GM12878 (cell line): ENCODE measurements around the gene HGS. TPM values are rescaled to one million over a fixed set of nuclear protein-coding genes. Genes with fewer than 3 reads are reported as not detected.

Source experiments
- ATAC-seq: fragments of 200-7000 bp; cut with Tn5 transposase; 3 replicates; pipeline ENCODE4 v1.9.1; 2020; ENCODE audit warnings: mild to moderate bottlenecking, moderate library complexity
- BruUV-seq: library from RNA; stranded (reverse); fragments of 400-500 nt; replicated peaks from 2 replicates; lab custom pipeline; 2021; lab: Mats Ljungman, UMichigan
- CTCF ChIA-PET: fragments of 300-600 bp; sonication (Branson Sonifier 250); formaldehyde crosslinking; extraction: SDS; loops from one replicate; lab custom pipeline; 2021; ENCODE audit warnings: inconsistent platforms; lab: Yijun Ruan, JAX
- POLR2A ChIA-PET: fragments of 350-600 bp; formaldehyde crosslinking; extraction: SDS; loops from one replicate; lab custom pipeline; 2021; ENCODE audit warnings: inconsistent platforms; lab: Charles Lee
- RAD21 ChIA-PET: fragments of 300-600 bp; sonication (Branson Sonifier 250); formaldehyde crosslinking; loops from one replicate; lab custom pipeline; 2023; ENCODE audit warnings: antibody characterized with exemption; ENCODE audit not compliant: unreplicated experiment; lab: Charles Lee
- SMC1A ChIA-PET: fragments of 300-600 bp; sonication (Branson Sonifier 250); formaldehyde crosslinking; loops from one replicate; lab custom pipeline; 2023; ENCODE audit not compliant: unreplicated experiment, uncharacterized antibody; lab: Charles Lee
- DNase-seq: peaks from one replicate; pipeline ENCODE4 v3.0.0-alpha.2; 2011; ENCODE audit warnings: low read depth, low spot score
- FAIRE-seq: peaks from 3 replicates; lab custom pipeline; 2011; peaks lifted over from hg19 to GRCh38; lab: Jason Lieb, UNC
- H2AFZ ChIP-seq: 2 replicates; pipeline ENCODE4 v1.6.0; 2011; ENCODE audit warnings: low read depth, low read length, control low read depth; ENCODE audit not compliant: control insufficient read depth
- H3K27ac ChIP-seq: 2 replicates; pipeline ENCODE4 v1.5.1; 2011; ENCODE audit warnings: control low read depth; ENCODE audit not compliant: control insufficient read depth, insufficient read depth
- H3K27me3 ChIP-seq, 2 experiments: replicated peaks in 1 of 2; 2 replicates each; pipeline versions ENCODE4 v1.6.0 to v1.6.1; 2011; ENCODE audit warnings: low read length in 1 of 2; ENCODE audit not compliant: control insufficient read depth in 2 of 2, insufficient read depth in 2 of 2
- H3K36me3 ChIP-seq, 2 experiments: 2 replicates each; pipeline ENCODE4 v1.5.1; 2011; ENCODE audit warnings: low read length in 1 of 2; ENCODE audit not compliant: control insufficient read depth in 2 of 2, insufficient read depth in 2 of 2
- H3K4me1 ChIP-seq: 2 replicates; pipeline ENCODE4 v1.6.1; 2011; ENCODE audit warnings: mild to moderate bottlenecking, low read length, moderate library complexity, mixed read lengths; ENCODE audit not compliant: control insufficient read depth, insufficient read depth
- H3K4me2 ChIP-seq: 2 replicates; pipeline ENCODE4 v1.6.0; 2011; ENCODE audit warnings: control low read depth; ENCODE audit not compliant: control insufficient read depth, insufficient read depth
- H3K4me3 ChIP-seq: fragments of 200-600 bp; sonication (generic); 2 replicates; pipeline ENCODE4 v1.5.1; 2016
- H3K79me2 ChIP-seq: 2 replicates; pipeline ENCODE4 v1.6.0; 2011; ENCODE audit warnings: low read length; ENCODE audit not compliant: control insufficient read depth, insufficient read depth
- H3K9ac ChIP-seq: 2 replicates; pipeline ENCODE4 v1.8.0; 2011; ENCODE audit warnings: low read length, control low read depth, mixed read lengths; ENCODE audit not compliant: control insufficient read depth, insufficient read depth
- H3K9me3 ChIP-seq: replicated peaks from 3 replicates; pipeline ENCODE4 v1.5.1; 2011; ENCODE audit warnings: mild to moderate bottlenecking, low read length; ENCODE audit not compliant: control insufficient read depth, insufficient read depth
- H4K20me1 ChIP-seq: 2 replicates; pipeline ENCODE4 v1.6.0; 2011; ENCODE audit not compliant: control insufficient read depth, insufficient read depth
- PAX5 ChIP-seq: IDR thresholded peaks from 2 replicates; pipeline ENCODE4 v1.6.1; 2011; ENCODE audit warnings: low read depth, low read length, borderline replicate concordance
- RFX5 ChIP-seq: IDR thresholded peaks from 2 replicates; pipeline ENCODE4 v1.6.1; 2011; ENCODE audit warnings: low read depth, low read length, improper control_type of control experiment
- SIN3A ChIP-seq: IDR thresholded peaks from 2 replicates; pipeline ENCODE4 v1.6.1; 2012; ENCODE audit warnings: low read depth, low read length, improper control_type of control experiment
- ZNF274 ChIP-seq: IDR thresholded peaks from one replicate; pipeline ENCODE4 v1.8.0; 2011; ENCODE audit not compliant: insufficient read length, insufficient read depth
- WGBS: methylation state at CpG from one replicate; pipeline ENCODE4 v1.1.6; 2016; ENCODE audit warnings: low lambda C conversion rate; ENCODE audit not compliant: insufficient replicate concordance, insufficient coverage; ENCODE audit errors: missing lambda C conversion rate; 5-methylcytosine and 5-hydroxymethylcytosine counted together
- in situ Hi-C: fragments of 300-500 bp; cut with MboI; formaldehyde crosslinking; loops from 9 replicates; pipeline ENCODE4 v1.14.3; 2018; ENCODE audit warnings: mixed read lengths
- intact Hi-C: fragments of 100-400 bp; cut with micrococcal nuclease; formaldehyde crosslinking; loops from one replicate; pipeline ENCODE4 v1.14.2; 2022; ENCODE audit not compliant: unreplicated experiment
- polyA plus RNA-seq, 11 experiments: library from polyadenylated mRNA; depleted of rRNA in 4 of 11; unstranded in 6 of 11; stranded (reverse) in 5 of 11; fragments of >200 nt; fragmentation: Nextera tagmentation in 4 of 11; fragmentation: Illumina TruSeq in 1 of 11; extraction: Ambion mirVana in 4 of 11; extraction: Trizol in 1 of 11; gene quantifications; 1 replicate in 1 of 11; 2 replicates in 10 of 11; pipeline versions ENCODE4 v1.2.1 to v1.2.3, GENCODE V29; 2011 to 2016; ENCODE audit warnings: inconsistent platforms in 2 of 11, missing spikeins in 2 of 11, low read depth in 1 of 11
- total RNA-seq, 4 experiments: library from RNA; depleted of rRNA in 3 of 4; stranded (reverse); fragments of >200 nt in 3 of 4; fragmentation: Illumina TruSeq in 1 of 4; extraction: Trizol in 1 of 4; gene quantifications; 2 replicates each; pipeline versions ENCODE4 v1.2.1 to v1.2.3, GENCODE V29; 2013 to 2021
- TF ChIP-seq, protein P1 (sequence below), 3 experiments: IDR thresholded peaks in 2 of 3; conservative IDR thresholded peaks in 1 of 3; 2 replicates each; pipeline ENCODE4 v1.5.1; 2011; ENCODE audit warnings: low read depth in 3 of 3, low read length in 3 of 3, mild to moderate bottlenecking in 3 of 3, control low read depth in 2 of 3, moderate library complexity in 2 of 3, inconsistent platforms in 1 of 3, mixed read lengths in 1 of 3; ENCODE audit not compliant: control insufficient read depth in 2 of 3, insufficient read depth in 1 of 3; ENCODE audit errors: extremely low read depth in 1 of 3

Gene HGS
- total and polyA plus RNA-seq, 10 of the 15 experiments (the other 5 are each of a cell fraction or from before 2014, with no cell fraction given), result 2.2 to 85.6 (median 55.3) TPM

DNA sequence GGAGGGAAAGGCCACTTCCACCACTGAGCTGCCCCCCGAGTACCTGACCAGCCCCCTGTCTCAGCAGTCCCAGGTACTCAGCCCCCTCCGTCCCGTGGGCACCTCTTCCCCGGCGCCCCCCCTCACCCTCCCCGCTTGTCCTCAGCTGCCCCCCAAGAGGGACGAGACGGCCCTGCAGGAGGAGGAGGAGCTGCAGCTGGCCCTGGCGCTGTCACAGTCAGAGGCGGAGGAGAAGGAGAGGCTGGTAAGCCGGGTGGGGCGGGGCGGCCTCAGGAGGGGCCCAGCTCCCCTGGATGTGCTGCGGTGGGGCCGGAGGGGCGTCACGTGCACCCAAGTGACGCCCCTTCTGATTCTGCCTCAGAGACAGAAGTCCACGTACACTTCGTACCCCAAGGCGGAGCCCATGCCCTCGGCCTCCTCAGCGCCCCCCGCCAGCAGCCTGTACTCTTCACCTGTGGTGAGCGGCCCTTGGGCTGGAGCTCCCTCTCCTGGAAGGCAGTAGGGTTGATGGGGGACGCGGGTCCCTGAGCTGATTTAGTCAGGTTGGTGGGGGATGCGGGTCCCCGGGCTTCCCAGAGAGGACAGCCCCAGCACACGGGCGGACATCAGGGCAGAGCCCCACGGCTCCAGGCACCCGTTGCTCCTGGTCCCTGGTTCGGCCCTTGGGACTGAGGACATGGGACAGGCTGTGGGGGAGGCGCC lies 9.8 kb downstream of the HGS start:
- Histone ChIP-seq H3K9me3 (no peaks in the 10 kb centered on the region), H3K4me3 (no peak overlapping the region), H3K79me2 (no peaks in the 10 kb centered on the region), H4K20me1 (no peaks in the 10 kb centered on the region; the same call in 1 of the 2 replicates), H3K4me1 (no peaks in the 10 kb centered on the region), H3K27me3 (no peaks in the 10 kb centered on the region), H3K4me2 (no peak overlapping the region), H3K27ac (no peak overlapping the region), H2AFZ (no peak overlapping the region), H3K9ac (no peak overlapping the region), H3K36me3 (peaks cover 19 to 58% of the 10 kb centered on the region in 2 experiments; a peak in 3 of 4 replicates)
- ChIA-PET CTCF (no interaction called here), POLR2A (no interaction called here), RAD21 (no interaction called here), SMC1A (no interaction called here)
- intact Hi-C loops (no loop called here), in situ Hi-C loops (no loop called here)
- no peak; the same call in 2 of the 3 replicates for ATAC-seq
- WGBS, result 93% methylated on average over 23 of the region's 35 CpGs
- no peak for DNase-seq
- FAIRE-seq, result no peak
- BruUV-seq, result no TSS peak
- TF ChIP-seq, protein P1, sequence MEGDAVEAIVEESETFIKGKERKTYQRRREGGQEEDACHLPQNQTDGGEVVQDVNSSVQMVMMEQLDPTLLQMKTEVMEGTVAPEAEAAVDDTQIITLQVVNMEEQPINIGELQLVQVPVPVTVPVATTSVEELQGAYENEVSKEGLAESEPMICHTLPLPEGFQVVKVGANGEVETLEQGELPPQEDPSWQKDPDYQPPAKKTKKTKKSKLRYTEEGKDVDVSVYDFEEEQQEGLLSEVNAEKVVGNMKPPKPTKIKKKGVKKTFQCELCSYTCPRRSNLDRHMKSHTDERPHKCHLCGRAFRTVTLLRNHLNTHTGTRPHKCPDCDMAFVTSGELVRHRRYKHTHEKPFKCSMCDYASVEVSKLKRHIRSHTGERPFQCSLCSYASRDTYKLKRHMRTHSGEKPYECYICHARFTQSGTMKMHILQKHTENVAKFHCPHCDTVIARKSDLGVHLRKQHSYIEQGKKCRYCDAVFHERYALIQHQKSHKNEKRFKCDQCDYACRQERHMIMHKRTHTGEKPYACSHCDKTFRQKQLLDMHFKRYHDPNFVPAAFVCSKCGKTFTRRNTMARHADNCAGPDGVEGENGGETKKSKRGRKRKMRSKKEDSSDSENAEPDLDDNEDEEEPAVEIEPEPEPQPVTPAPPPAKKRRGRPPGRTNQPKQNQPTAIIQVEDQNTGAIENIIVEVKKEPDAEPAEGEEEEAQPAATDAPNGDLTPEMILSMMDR (IDR thresholded peaks at IDR 0.05 in 2 of 3, conservative IDR thresholded peaks at IDR 0.05 in 1 of 3; ENCODE audit: control insufficient read depth in 2 of 3, extremely low read depth in 1 of 3, insufficient read depth in 1 of 3, low read depth in 3 of 3, low read length in 3 of 3), result no peak
- TF ChIP-seq RFX5 (no peak), PAX5 (no peak), SIN3A (no peak), ZNF274 (no peak)
